GM12878 (cell line): ENCODE data around the gene KCNN3. TPM values are rescaled to one million over a fixed set of nuclear protein-coding genes. Genes with fewer than 3 reads are reported as not detected.

Source experiments
- BCL11A ChIP-seq: IDR thresholded peaks from 2 replicates; pipeline ENCODE4 v1.6.1; 2011; ENCODE audit warnings: low read depth, low read length
- CBFB ChIP-seq: IDR thresholded peaks from 2 replicates; pipeline ENCODE4 v1.6.1; 2016; ENCODE audit warnings: antibody characterized with exemption, low read depth
- CEBPZ ChIP-seq: fragments of 150-350 bp; IDR thresholded peaks from 2 replicates; pipeline ENCODE4 v1.6.1; 2016; ENCODE audit warnings: low read depth, low read length
- ETV6 ChIP-seq, 2 experiments: fragments of 450-650 bp in 1 of 2; IDR thresholded peaks in 1 of 2; conservative IDR thresholded peaks in 1 of 2; 2 replicates each; pipeline ENCODE4 v1.6.1; 2014; ENCODE audit warnings: antibody characterized with exemption in 1 of 2, borderline replicate concordance in 1 of 2, low read depth in 1 of 2, mild to moderate bottlenecking in 1 of 2, moderate library complexity in 1 of 2
- HDAC6 ChIP-seq: fragments of 200-600 bp; sonication (generic); IDR thresholded peaks from one replicate; pipeline ENCODE4 v1.8.0; 2017; ENCODE audit warnings: antibody characterized with exemption; ENCODE audit not compliant: unreplicated experiment
- MYC ChIP-seq: IDR thresholded peaks from 2 replicates; pipeline ENCODE4 v1.6.1; 2011; ENCODE audit warnings: mild to moderate bottlenecking, low read length, moderate library complexity, inconsistent platforms; ENCODE audit not compliant: insufficient read depth, insufficient replicate concordance, insufficient read length, severe bottlenecking
- NRF1 ChIP-seq: conservative IDR thresholded peaks from 2 replicates; pipeline ENCODE4 v1.6.1; 2011; ENCODE audit warnings: mild to moderate bottlenecking, low read depth, low read length, improper control_type of control experiment
- PAX5 ChIP-seq: IDR thresholded peaks from 2 replicates; pipeline ENCODE4 v1.6.1; 2011; ENCODE audit warnings: low read depth, low read length, borderline replicate concordance
- POLR2A ChIP-seq: IDR thresholded peaks from 2 replicates; pipeline ENCODE4 v1.6.1; 2011; ENCODE audit warnings: low read depth, mild to moderate bottlenecking, low read length
- SP1 ChIP-seq: IDR thresholded peaks from one replicate; pipeline ENCODE4 v1.6.1; 2011; ENCODE audit warnings: low read depth, low read length
- polyA plus RNA-seq, 11 experiments: library from polyadenylated mRNA; depleted of rRNA in 4 of 11; unstranded in 6 of 11; stranded (reverse) in 5 of 11; fragments of >200 nt; fragmentation: Nextera tagmentation in 4 of 11; fragmentation: Illumina TruSeq in 1 of 11; extraction: Ambion mirVana in 4 of 11; extraction: Trizol in 1 of 11; gene quantifications; 1 replicate in 1 of 11; 2 replicates in 10 of 11; pipeline versions ENCODE4 v1.2.1 to v1.2.3, GENCODE V29; 2011 to 2016; ENCODE audit warnings: inconsistent platforms in 2 of 11, missing spikeins in 2 of 11, low read depth in 1 of 11
- total RNA-seq, 4 experiments: library from RNA; depleted of rRNA in 3 of 4; stranded (reverse); fragments of >200 nt in 3 of 4; fragmentation: Illumina TruSeq in 1 of 4; extraction: Trizol in 1 of 4; gene quantifications; 2 replicates each; pipeline versions ENCODE4 v1.2.1 to v1.2.3, GENCODE V29; 2013 to 2021
- TF ChIP-seq, protein P1 (sequence below): fragments of 450-650 bp; formaldehyde crosslinking; IDR thresholded peaks from 2 replicates; pipeline ENCODE4 v1.5.0; 2022; ENCODE audit warnings: mild to moderate bottlenecking, missing genetic modification characterization
- TF ChIP-seq, protein P2 (sequence below): fragments of 450-650 bp; IDR thresholded peaks from 2 replicates; pipeline ENCODE4 v1.6.1; 2016; ENCODE audit warnings: mild to moderate bottlenecking, moderate library complexity, borderline replicate concordance
- TF ChIP-seq, protein P3 (sequence below): IDR thresholded peaks from 2 replicates; pipeline ENCODE4 v1.6.1; 2011; ENCODE audit warnings: low read depth, low read length, improper control_type of control experiment, borderline replicate concordance
- TF ChIP-seq, protein P4 (sequence below): IDR thresholded peaks from 2 replicates; pipeline ENCODE4 v1.6.1; 2012; ENCODE audit warnings: low read depth, low read length, improper control_type of control experiment

The KCNN3 gene
- total and polyA plus RNA-seq, 10 of the 15 experiments (the other 5 are each of a cell fraction or from before 2014, with no cell fraction given) = 3.5 to 26.4 (median 14.9) TPM

- TF ChIP-seq, protein P1, sequence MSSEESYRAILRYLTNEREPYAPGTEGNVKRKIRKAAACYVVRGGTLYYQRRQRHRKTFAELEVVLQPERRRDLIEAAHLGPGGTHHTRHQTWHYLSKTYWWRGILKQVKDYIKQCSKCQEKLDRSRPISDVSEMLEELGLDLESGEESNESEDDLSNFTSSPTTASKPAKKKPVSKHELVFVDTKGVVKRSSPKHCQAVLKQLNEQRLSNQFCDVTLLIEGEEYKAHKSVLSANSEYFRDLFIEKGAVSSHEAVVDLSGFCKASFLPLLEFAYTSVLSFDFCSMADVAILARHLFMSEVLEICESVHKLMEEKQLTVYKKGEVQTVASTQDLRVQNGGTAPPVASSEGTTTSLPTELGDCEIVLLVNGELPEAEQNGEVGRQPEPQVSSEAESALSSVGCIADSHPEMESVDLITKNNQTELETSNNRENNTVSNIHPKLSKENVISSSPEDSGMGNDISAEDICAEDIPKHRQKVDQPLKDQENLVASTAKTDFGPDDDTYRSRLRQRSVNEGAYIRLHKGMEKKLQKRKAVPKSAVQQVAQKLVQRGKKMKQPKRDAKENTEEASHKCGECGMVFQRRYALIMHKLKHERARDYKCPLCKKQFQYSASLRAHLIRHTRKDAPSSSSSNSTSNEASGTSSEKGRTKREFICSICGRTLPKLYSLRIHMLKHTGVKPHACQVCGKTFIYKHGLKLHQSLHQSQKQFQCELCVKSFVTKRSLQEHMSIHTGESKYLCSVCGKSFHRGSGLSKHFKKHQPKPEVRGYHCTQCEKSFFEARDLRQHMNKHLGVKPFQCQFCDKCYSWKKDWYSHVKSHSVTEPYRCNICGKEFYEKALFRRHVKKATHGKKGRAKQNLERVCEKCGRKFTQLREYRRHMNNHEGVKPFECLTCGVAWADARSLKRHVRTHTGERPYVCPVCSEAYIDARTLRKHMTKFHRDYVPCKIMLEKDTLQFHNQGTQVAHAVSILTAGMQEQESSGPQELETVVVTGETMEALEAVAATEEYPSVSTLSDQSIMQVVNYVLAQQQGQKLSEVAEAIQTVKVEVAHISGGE = no peak
- no peak for TF ChIP-seq HDAC6
- TF ChIP-seq MYC = no peak
- TF ChIP-seq, protein P2, sequence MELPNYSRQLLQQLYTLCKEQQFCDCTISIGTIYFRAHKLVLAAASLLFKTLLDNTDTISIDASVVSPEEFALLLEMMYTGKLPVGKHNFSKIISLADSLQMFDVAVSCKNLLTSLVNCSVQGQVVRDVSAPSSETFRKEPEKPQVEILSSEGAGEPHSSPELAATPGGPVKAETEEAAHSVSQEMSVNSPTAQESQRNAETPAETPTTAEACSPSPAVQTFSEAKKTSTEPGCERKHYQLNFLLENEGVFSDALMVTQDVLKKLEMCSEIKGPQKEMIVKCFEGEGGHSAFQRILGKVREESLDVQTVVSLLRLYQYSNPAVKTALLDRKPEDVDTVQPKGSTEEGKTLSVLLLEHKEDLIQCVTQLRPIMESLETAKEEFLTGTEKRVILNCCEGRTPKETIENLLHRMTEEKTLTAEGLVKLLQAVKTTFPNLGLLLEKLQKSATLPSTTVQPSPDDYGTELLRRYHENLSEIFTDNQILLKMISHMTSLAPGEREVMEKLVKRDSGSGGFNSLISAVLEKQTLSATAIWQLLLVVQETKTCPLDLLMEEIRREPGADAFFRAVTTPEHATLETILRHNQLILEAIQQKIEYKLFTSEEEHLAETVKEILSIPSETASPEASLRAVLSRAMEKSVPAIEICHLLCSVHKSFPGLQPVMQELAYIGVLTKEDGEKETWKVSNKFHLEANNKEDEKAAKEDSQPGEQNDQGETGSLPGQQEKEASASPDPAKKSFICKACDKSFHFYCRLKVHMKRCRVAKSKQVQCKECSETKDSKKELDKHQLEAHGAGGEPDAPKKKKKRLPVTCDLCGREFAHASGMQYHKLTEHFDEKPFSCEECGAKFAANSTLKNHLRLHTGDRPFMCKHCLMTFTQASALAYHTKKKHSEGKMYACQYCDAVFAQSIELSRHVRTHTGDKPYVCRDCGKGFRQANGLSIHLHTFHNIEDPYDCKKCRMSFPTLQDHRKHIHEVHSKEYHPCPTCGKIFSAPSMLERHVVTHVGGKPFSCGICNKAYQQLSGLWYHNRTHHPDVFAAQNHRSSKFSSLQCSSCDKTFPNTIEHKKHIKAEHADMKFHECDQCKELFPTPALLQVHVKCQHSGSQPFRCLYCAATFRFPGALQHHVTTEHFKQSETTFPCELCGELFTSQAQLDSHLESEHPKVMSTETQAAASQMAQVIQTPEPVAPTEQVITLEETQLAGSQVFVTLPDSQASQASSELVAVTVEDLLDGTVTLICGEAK = no peak
- TF ChIP-seq, protein P3, sequence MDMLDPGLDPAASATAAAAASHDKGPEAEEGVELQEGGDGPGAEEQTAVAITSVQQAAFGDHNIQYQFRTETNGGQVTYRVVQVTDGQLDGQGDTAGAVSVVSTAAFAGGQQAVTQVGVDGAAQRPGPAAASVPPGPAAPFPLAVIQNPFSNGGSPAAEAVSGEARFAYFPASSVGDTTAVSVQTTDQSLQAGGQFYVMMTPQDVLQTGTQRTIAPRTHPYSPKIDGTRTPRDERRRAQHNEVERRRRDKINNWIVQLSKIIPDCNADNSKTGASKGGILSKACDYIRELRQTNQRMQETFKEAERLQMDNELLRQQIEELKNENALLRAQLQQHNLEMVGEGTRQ = no peak
- TF ChIP-seq POLR2A = no peak
- TF ChIP-seq CEBPZ = no peak
- TF ChIP-seq ETV6 (conservative IDR thresholded peaks at IDR 0.05 in 1 of 2, IDR thresholded peaks at IDR 0.05 in 1 of 2; ENCODE audit: borderline replicate concordance in 1 of 2, low read depth in 1 of 2) = no peak
- TF ChIP-seq, protein P4, sequence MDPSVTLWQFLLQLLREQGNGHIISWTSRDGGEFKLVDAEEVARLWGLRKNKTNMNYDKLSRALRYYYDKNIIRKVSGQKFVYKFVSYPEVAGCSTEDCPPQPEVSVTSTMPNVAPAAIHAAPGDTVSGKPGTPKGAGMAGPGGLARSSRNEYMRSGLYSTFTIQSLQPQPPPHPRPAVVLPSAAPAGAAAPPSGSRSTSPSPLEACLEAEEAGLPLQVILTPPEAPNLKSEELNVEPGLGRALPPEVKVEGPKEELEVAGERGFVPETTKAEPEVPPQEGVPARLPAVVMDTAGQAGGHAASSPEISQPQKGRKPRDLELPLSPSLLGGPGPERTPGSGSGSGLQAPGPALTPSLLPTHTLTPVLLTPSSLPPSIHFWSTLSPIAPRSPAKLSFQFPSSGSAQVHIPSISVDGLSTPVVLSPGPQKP = no peak
- TF ChIP-seq NRF1 = no peak
- no peak for TF ChIP-seq CBFB
- no peak for TF ChIP-seq PAX5
- no peak for TF ChIP-seq SP1
- no peak for TF ChIP-seq BCL11A
These were observed 14.0 kb downstream of the KCNN3 start (continued) for GRCh38 chr1:154856049-154856448.
